GM19025 (cell line): ENCODE data around the gene SLC2A13.

Experiments used
- ATAC-seq: cut with Tn5 transposase; IDR thresholded peaks from one replicate; pipeline ENCODE4 v1.9.1; 2021; ENCODE audit warnings: mild to moderate bottlenecking, low read depth, moderate library complexity; ENCODE audit not compliant: unreplicated experiment

Gene SLC2A13

GRCh38 chr12:40002178-40003169, 103.4 kb downstream of the SLC2A13 start:
- ATAC-seq, result no peak

DNA sequence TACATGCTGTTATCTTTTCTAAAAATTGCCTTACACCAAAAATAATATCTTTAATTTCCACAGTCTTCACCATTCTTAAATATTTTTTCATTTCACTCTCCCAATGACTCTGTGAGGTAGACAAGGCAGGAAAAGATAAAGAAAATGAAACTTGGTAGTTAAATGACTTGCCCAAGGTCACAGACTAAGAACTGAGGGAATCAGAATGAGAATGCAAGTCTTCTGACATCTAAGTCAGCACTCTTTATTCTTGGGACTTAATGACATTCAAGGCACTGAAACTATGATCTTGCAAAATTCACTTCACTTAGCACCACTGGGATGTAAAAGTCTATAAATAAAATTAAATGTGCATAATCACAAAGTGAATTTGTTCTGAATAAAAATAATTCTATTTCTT, 104.5 kb downstream of the SLC2A13 start:
- no peak for ATAC-seq

GRCh38 chr12:40000884-40001283, 105.0 kb downstream of the SLC2A13 start:
- no peak for ATAC-seq

DNA sequence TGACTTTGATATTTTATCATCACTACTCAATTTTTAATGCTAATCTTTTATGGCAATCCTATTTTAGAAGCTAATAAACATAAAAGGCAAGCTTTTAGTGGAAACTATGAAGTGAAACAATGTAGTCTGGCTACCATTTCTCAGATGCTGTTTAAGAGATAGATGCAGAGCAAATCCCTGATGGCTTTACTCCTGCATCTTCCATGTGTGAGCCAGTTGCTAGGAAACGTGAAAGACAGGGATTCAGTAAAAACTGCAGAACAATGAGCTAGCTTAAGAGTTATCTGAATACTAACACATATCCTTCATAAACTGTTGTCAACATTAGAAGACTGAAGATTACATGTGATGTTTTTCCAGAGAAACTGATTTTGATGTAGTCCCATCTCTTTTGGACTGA, 112.6 kb downstream of the SLC2A13 start:
- no peak for ATAC-seq

GRCh38 chr12:39990122-39991101, 115.5 kb downstream of the SLC2A13 start:
- peak; percentile 90 for ATAC-seq

DNA sequence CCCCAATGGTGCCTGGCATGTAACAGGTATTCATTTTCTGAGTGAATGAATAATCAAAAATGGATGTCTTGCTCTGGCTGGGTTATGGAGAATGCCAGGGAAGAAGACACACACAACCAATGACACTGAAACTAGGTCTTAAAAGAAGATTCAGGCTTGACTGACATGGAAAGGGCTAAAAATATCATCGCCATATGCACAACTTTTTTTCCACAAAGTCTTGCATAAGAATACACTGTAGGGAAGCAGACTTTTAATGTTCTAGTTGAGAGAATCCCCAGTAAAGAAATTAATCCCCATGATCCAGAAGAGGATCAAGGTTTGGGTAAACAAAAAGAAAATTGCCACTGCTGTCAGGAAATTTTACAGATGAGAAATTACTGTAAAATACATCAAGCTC, 116.4 kb downstream of the SLC2A13 start:
- no peak for ATAC-seq

GRCh38 chr12:39988574-39988973, 117.3 kb downstream of the SLC2A13 start:
- no peak for ATAC-seq

DNA sequence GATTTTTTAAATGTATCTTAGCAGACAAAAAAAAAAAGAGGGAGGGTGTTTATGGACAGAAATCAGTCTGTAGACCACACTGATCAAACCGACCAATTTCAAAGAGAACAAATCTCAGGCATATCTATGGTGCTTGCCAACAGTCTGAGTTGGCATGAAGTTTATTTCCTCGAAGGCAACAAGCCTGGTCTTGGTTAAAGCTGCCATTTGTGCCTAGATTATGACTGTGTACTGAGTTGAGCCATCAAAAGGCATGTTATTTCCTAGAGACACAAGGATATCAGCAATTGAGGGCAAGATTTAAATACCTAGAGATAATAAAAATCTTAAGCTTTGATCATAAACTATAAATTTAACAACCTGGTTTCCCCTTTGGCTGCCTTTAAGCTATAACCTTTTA, 119.2 kb downstream of the SLC2A13 start:
- ATAC-seq, result no peak

DNA sequence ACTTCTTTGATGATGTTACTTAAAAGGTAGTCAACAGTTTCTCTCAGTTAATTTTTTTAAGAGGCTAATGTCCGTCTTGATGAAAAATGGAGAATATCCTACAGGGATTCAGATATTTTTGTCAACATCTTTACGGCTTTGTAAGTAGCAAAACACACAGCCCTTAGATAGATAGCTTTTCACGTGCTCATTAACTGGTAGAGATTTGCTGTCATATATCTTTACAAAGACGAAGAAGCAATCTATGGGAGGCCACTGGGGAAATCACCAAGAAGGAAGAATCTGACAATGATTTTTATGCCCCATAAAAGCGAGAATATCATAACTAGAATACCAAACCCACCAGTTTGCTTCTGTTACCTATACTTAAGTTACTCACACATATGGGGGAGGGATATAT, 121.2 kb downstream of the SLC2A13 start:
- ATAC-seq, result no peak

GRCh38 chr12:39975374-39975918, 130.4 kb downstream of the SLC2A13 start:
- ATAC-seq, result no peak

DNA sequence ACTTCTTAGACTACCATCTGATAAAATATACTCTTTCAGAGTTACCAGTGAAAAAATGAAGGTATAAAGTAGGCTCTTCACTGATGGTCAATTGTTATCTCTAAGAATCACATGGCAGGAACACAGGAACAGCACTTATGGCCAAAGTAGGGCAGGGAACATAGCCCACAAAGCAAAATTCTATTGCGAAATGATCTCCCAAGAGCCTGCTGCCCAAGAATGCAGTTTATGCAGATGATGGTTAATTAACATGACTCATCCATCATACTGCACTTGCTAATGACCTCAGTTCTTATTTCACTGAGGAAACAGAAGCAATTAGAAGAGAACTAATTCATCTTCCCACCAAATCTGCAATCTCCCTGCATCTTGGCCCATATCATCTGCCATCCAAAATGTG, 133.8 kb downstream of the SLC2A13 start:
- ATAC-seq, result no peak

GRCh38 chr12:39971348-39971747, 134.5 kb downstream of the SLC2A13 start:
- ATAC-seq, result no peak

- no peak for ATAC-seq
Measured at GRCh38 chr12:39966721-39967120, 139.2 kb downstream of the SLC2A13 start.

GRCh38 chr12:39966256-39966655, 139.6 kb downstream of the SLC2A13 start:
- no peak for ATAC-seq

DNA sequence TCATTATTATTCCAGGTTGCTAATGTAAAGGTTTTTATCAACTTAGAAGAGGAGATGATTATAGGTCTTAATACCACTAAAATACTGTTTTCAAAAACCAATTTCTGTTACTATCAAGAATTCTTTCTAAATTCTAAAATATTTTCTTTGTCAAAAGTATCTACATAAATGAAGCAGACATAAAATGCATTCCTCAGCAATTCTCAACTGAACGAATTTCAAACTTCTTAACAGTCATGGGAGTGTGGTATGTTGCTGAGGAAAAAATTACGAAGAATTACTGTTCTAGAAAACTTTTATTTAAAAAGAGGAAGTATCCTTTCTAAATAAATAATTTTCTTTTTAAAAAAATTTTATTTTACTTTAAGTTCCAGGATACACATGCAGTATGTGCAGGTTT, 146.4 kb downstream of the SLC2A13 start:
- ATAC-seq, result no peak

GRCh38 chr12:39959031-39959430, 146.8 kb downstream of the SLC2A13 start:
- ATAC-seq, result no peak

DNA sequence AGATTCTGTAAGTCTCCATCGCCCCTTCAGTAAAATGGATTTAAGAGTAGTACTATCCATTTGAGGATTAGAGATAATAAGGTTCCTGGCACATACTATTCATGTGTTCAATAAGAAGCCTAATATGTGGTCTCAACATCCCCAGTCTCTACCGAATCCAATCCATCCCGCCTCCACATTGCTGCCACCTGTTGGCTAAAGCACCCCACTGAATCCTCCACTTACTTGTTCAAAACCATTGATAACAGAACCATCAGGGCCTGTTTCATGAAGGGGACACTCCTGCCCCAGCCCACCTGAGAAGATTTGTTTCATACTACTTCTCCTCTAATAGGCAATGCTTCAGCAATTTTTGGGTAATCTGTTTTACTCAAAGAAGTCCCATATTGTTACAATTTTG, 147.5 kb downstream of the SLC2A13 start:
- ATAC-seq, result no peak

- ATAC-seq, result no peak
Measured at GRCh38 chr12:39956725-39957124, 149.2 kb downstream of the SLC2A13 start.

DNA sequence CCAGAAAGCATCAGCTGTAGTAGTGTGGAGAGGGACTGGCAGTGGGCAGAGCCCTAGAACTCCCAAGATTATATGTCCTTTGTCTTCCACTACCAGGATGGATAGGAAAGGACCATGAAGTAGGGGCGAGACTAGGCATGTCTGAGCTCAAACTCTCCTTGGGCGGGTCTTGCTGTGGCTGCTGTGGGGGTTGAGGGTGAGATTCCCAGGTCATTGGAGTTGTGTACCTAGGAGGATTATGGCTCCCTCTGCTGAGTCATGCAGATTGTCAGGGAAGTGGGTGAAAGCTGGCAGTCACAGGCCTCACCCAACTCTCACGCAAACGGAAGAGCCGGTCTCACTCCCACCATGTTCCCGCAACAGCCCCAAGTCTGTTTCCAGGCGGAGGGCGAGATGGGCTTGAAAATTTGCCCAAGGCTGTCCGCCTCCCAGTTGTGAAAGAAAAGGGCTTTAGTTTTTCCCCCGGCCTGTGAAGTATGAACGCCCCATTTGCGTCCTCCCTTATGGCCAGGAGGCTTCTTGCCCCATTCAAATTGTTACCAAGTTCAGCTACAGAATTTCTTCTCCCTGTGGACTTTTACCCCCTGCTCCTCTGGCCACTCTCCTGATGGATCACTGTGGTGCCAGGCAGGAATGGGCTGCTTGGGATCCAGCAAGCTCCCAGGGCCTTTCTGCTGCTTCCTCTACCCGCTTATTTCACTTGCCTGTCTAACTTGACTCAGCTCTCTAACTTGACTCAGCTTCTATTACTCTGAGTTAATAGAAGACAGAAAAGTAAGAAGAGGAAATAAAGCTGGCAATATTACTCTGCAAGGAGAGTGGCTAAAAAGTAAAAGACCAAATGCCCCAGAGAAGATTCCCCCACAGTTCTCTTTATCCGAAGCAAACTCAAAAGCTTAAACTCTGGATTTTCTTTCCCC, 159.3 kb downstream of the SLC2A13 start:
- ATAC-seq, result no peak

GRCh38 chr12:39937119-39937518, 168.8 kb downstream of the SLC2A13 start:
- no peak for ATAC-seq
